Brain microvascular endothelial cell (primary cell): ENCODE measurements around the gene CMTM5.

Experiments
- DNase-seq: peaks from one replicate; pipeline ENCODE4 v3.0.0-alpha.2; 2020
- H3K27ac ChIP-seq: fragments of 250-450 bp; sonication (Bioruptor Pico); 2 replicates; pipeline ENCODE4 v1.5.1; 2020; ENCODE audit warnings: mild to moderate bottlenecking, moderate library complexity
- H3K27me3 ChIP-seq: fragments of 250-450 bp; sonication (Bioruptor Pico); replicated peaks from 2 replicates; pipeline ENCODE4 v1.5.1; 2020; ENCODE audit warnings: mild to moderate bottlenecking
- H3K36me3 ChIP-seq: fragments of 250-450 bp; sonication (Bioruptor Pico); replicated peaks from 2 replicates; pipeline ENCODE4 v1.5.1; 2020; ENCODE audit warnings: mild to moderate bottlenecking
- H3K4me3 ChIP-seq: 2 replicates; pipeline ENCODE4 v1.5.1; 2011; ENCODE audit warnings: low read depth, mild to moderate bottlenecking, control low read depth, low read length, moderate library complexity
- in situ Hi-C: cut with HindIII; loops from 2 replicates; pipeline ENCODE4 v1.10.0; 2017; ENCODE audit warnings: low sequenced_read_pairs, low pct_ligation_motif_present
- TF ChIP-seq, protein P1 (sequence below): IDR thresholded peaks from 2 replicates; pipeline ENCODE4 v1.5.1; 2011; ENCODE audit warnings: low read depth, mild to moderate bottlenecking, moderate library complexity, low read length, control low read depth, inconsistent platforms; ENCODE audit errors: missing control alignments

The CMTM5 gene

DNA sequence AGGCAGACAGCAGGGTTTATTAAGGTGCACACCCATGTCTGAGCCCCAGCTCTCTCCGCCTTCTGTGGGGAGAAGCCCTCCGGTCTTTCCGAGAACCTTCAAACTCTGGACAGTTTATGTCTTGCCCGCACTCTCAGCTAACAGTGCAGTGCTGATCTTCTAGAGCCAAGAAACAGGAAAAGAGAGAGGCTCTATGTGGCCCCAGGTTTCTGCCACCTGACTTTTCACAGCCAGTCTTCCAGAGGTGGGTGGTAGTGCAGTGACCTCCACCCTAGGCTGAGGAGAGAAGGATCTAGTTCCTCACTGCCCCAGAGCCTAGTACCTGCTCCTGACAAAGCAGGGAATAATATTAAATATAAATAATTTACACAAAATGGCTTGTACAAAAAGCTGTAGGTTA is 20.2 kb upstream of the CMTM5 start:
- in situ Hi-C loops, result no loop called here
- Histone ChIP-seq H3K4me3 (no peak overlapping the region), H3K36me3 (no peaks in the 10 kb centered on the region), H3K27ac (no peak overlapping the region), H3K27me3 (no peaks in the 10 kb centered on the region)
- no peak for DNase-seq
- TF ChIP-seq, protein P1, sequence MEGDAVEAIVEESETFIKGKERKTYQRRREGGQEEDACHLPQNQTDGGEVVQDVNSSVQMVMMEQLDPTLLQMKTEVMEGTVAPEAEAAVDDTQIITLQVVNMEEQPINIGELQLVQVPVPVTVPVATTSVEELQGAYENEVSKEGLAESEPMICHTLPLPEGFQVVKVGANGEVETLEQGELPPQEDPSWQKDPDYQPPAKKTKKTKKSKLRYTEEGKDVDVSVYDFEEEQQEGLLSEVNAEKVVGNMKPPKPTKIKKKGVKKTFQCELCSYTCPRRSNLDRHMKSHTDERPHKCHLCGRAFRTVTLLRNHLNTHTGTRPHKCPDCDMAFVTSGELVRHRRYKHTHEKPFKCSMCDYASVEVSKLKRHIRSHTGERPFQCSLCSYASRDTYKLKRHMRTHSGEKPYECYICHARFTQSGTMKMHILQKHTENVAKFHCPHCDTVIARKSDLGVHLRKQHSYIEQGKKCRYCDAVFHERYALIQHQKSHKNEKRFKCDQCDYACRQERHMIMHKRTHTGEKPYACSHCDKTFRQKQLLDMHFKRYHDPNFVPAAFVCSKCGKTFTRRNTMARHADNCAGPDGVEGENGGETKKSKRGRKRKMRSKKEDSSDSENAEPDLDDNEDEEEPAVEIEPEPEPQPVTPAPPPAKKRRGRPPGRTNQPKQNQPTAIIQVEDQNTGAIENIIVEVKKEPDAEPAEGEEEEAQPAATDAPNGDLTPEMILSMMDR, result no peak

DNA sequence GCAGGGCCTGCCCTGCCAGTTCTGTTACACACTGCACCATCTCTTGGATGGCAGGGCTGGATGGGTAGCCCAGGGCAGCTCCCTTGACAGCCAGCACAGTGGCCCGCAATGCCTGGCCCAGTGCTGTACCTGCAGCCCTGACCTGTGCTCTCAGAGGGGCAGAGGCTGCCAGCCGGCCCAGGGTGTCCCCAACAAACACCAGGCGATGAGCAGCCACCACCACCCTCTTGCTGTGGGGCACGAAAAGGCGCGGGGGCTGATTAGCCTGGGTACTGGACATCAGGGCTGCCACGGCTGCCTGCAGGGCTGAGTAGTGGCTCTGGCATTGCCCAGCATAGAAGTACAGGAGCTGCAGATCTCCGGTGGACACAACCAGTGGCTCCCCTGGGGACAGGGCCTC is 19.6 kb upstream of the CMTM5 start:
- no peaks in the 10 kb centered on the region for H3K27me3 ChIP-seq

DNA sequence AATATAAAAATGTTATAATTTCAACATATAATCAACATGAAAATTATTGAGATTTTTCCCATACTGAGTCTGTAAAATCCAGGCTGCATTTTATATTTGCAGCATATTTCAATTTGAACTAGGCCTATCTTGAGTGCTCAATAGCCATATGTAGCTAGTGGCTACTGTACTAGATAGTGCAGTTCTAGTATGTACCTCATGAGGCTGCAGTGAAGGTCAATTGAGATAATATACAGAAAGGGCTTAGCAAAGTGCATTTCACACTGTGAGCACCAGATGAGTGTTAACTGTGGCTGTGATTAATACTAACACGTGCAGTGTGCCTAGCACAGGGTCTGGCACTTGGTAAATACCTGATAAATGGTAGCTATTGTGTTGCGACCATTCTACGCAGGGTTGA is 18.8 kb upstream of the CMTM5 start:
- H3K4me3 ChIP-seq, result no peak overlapping the region
- no peak for DNase-seq
- in situ Hi-C loops, result no loop called here
- H3K27me3 ChIP-seq, result no peaks in the 10 kb centered on the region
- H3K36me3 ChIP-seq, result no peaks in the 10 kb centered on the region
- H3K27ac ChIP-seq, result no peak overlapping the region
- TF ChIP-seq, protein P1, result no peak

More for the DNA sequence above, 19.6 kb upstream of the CMTM5 start:
- in situ Hi-C loops, result no loop called here
- no peak overlapping the region for H3K4me3 ChIP-seq
- H3K36me3 ChIP-seq, result no peaks in the 10 kb centered on the region
- TF ChIP-seq, protein P1, result no peak
- no peak for DNase-seq
- H3K27ac ChIP-seq, result no peak overlapping the region

DNA sequence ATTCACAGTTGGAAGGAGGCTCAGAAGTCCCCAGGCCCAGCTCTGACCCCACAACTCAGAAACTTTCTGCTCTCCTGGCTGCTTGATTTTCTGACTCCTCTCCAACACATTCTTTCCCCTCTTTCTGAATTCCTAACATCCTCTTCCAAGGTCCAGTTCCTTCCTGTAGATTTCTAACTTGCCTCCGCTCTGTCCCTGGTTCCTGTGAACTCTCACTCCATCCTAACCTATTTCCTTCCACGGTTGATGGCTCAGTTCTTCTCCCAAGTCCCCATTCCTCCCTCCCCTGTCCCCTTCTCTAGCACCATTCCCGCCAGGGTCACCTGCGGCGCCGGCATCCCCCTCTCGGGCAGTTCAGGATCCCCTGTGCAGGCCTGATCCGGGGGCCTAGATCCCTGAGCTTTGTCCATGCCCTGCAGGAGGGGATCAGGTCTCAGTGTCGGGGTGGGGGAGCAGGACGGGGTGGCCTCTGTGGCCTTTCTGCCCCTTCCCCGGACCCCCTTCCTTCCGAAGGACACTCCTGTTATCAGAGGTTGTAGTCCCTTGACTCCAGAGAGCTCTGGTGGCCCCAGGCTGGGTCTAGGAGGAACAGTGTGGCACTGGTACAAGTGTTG is 18.2 kb upstream of the CMTM5 start:
- H3K4me3 ChIP-seq, result no peak overlapping the region
- TF ChIP-seq, protein P1, result no peak
- H3K27me3 ChIP-seq, result no peaks in the 10 kb centered on the region
- in situ Hi-C loops, result no loop called here
- no peak overlapping the region for H3K27ac ChIP-seq
- DNase-seq, result no peak
- no peaks in the 10 kb centered on the region for H3K36me3 ChIP-seq

DNA sequence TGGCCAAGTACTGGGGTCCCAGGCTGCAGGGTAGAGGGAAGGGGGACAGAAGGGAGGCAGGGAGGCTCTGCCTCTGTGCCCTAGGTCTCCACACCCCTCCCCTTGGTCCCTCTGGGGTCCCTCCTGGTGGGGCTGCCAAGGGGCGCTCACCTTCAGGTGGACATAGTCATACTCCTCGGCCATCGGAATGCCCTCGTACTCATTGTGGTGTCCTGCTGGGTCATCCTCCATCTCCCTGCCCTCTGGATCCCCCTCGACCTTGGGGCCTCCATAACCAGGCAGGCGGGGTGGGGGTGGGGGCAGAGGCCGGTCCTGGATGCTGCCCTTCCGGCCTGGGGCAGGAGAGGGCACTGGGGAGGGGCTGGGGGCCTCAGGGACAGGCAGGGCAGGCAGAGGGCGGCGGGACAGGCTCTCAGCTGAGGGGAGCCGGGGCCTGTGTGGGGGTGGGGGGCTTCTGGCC is 17.6 kb upstream of the CMTM5 start:
- Histone ChIP-seq H3K4me3 (no peak overlapping the region), H3K27ac (no peak overlapping the region), H3K27me3 (no peaks in the 10 kb centered on the region), H3K36me3 (no peaks in the 10 kb centered on the region)
- TF ChIP-seq, protein P1, result no peak
- in situ Hi-C loops, result no loop called here
- DNase-seq, result no peak

DNA sequence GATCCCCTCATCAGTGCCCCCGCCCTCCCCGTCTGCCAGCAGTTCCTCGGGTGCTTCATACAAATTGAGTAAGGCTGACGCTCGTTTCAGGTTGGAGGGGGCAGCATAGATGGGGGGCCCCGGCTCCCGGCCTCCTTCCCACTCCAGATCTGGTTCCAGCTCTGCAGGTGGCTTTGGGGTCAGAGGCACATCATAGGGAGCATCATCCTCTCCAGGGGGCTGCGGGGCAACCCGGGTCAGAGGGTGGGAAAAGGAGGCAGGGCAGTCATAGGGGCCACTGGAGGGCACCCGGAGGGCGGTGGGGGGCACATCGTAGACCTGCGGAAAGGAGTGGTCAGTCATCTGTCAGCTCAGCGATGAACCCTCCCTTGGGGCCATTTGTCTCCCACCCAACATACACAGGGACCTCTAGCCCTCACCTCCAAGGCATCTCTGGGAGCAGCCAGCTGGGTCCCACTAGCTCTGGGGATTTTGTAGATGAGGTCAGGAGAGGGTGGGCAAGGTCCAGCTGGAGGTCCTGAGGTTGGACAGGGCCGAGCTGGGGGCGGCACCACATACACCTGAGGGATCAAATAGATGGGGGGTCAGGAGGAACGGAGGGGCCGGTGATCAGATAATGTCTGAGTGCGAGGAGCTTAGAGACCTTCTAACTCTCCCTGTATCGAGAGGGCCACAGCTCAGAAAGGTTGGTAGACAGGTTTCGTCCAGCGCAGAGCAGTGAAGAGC is 17.0 kb upstream of the CMTM5 start:
- in situ Hi-C loops, result no loop called here
- no peak for DNase-seq
- no peaks in the 10 kb centered on the region for H3K27me3 ChIP-seq
- H3K4me3 ChIP-seq, result no peak overlapping the region
- H3K27ac ChIP-seq, result no peak overlapping the region
- TF ChIP-seq, protein P1, result no peak
- no peaks in the 10 kb centered on the region for H3K36me3 ChIP-seq
